Measurements from ENCODE around the gene RRAS. TPM values are rescaled to one million over a fixed set of nuclear protein-coding genes. Genes with fewer than 3 reads are reported as not detected.
A peak's percentile ranks its signal among the peaks of the same experiment; 100 is the strongest.

RRAS gene
- total RNA-seq, 6 donors from 2014 or later: 81.7 to 160 (median 107) TPM

GRCh38 chr19:49651820-49652550 is 12.0 kb upstream of the RRAS start:
- peaks cover 38 to 94% (median 83%) of the 10 kb centered on the region in 4 donors for H3K36me3 ChIP-seq
- no peaks in the 10 kb centered on the region for H3K4me1 ChIP-seq
- WGBS, 2 donors: 97 to 98% methylated on average over 74 to 109 of the region's 110 CpGs
- no peaks in the 10 kb centered on the region for H3K9me3 ChIP-seq
- ATAC-seq (ENCODE audit: low FRiP score in 2 of 2) (no peak), DNase-seq (peak in 1 of 2 donors; percentile 84)
- H3K27me3 ChIP-seq: no peaks in the 10 kb centered on the region
- H3K27ac ChIP-seq: no peak overlapping the region
- no peak overlapping the region for H3K4me3 ChIP-seq
- TF ChIP-seq POLR2AphosphoS5 (IDR thresholded peaks at IDR 0.05) (no peak), POLR2A (IDR thresholded peaks at IDR 0.05) (no peak), CTCF (IDR thresholded peaks at IDR 0.05) (no peak), EP300 (IDR thresholded peaks at IDR 0.05) (no peak)

- H3K4me1 ChIP-seq: no peaks in the 10 kb centered on the region
- no peak overlapping the region for H3K27ac ChIP-seq
- peaks cover 36 to 94% (median 83%) of the 10 kb centered on the region in 4 donors for H3K36me3 ChIP-seq
- ATAC-seq (ENCODE audit: low FRiP score in 2 of 2): no peak
- TF ChIP-seq POLR2AphosphoS5 (IDR thresholded peaks at IDR 0.05) (no peak), CTCF (IDR thresholded peaks at IDR 0.05) (no peak), EP300 (IDR thresholded peaks at IDR 0.05) (no peak), POLR2A (IDR thresholded peaks at IDR 0.05) (no peak)
- no peak overlapping the region for H3K4me3 ChIP-seq
- 91 to 94% methylated on average over 42 to 60 of the region's 72 CpGs for WGBS, 2 donors
- DNase-seq: peak in 1 of 2 donors; percentile 81
- H3K27me3 ChIP-seq: no peaks in the 10 kb centered on the region
- no peaks in the 10 kb centered on the region for H3K9me3 ChIP-seq
These were observed 11.3 kb upstream of the RRAS start for GRCh38 chr19:49651029-49651819.

GRCh38 chr19:49646586-49646985 is 6.6 kb upstream of the RRAS start:
- ATAC-seq (ENCODE audit: low FRiP score in 2 of 2) (no peak), DNase-seq (no peak)
- WGBS, 2 donors: 95 to 98% methylated on average over 15 of the region's 17 CpGs
- no peak for TF ChIP-seq EP300 (IDR thresholded peaks at IDR 0.05)
- no peak for TF ChIP-seq POLR2AphosphoS5 (IDR thresholded peaks at IDR 0.05)
- TF ChIP-seq CTCF (IDR thresholded peaks at IDR 0.05): no peak
- no peak for TF ChIP-seq POLR2A (IDR thresholded peaks at IDR 0.05)
- Histone ChIP-seq H3K36me3 (peaks cover 9 to 66% (median 48%) of the 10 kb centered on the region in 4 donors), H3K4me1 (peaks cover 15 to 35% (median 21%) of the 10 kb centered on the region in 4 donors), H3K27me3 (no peaks in the 10 kb centered on the region), H3K27ac (no peak overlapping the region), H3K9me3 (no peaks in the 10 kb centered on the region), H3K4me3 (no peak overlapping the region)

- H3K4me1 ChIP-seq: peaks cover 16 to 41% (median 26%) of the 10 kb centered on the region in 4 donors
- H3K27me3 ChIP-seq: no peaks in the 10 kb centered on the region
- H3K9me3 ChIP-seq: no peaks in the 10 kb centered on the region
- no peak overlapping the region for H3K4me3 ChIP-seq
- 94% methylated on average over 6 to 13 of the region's 13 CpGs for WGBS, 2 donors
- H3K27ac ChIP-seq: no peak overlapping the region
- H3K36me3 ChIP-seq: peaks cover 9 to 60% (median 42%) of the 10 kb centered on the region in 4 donors
- no peak for TF ChIP-seq EP300 (IDR thresholded peaks at IDR 0.05)
- DNase-seq: no peak
- no peak for ATAC-seq (ENCODE audit: low FRiP score in 2 of 2)
These were observed 6.1 kb upstream of the RRAS start for GRCh38 chr19:49645995-49646394.

- ATAC-seq (ENCODE audit: low FRiP score in 2 of 2) (no peak), DNase-seq (no peak)
- no peak overlapping the region for H3K4me3 ChIP-seq
- H3K27ac ChIP-seq: no peak overlapping the region
- WGBS, 2 donors: 90 to 92% methylated on average over 11 of the region's 11 CpGs
- TF ChIP-seq POLR2A (IDR thresholded peaks at IDR 0.05) (no peak), CTCF (IDR thresholded peaks at IDR 0.05) (no peak), EP300 (IDR thresholded peaks at IDR 0.05) (no peak), POLR2AphosphoS5 (IDR thresholded peaks at IDR 0.05) (no peak)
- peaks cover 16 to 45% (median 27%) of the 10 kb centered on the region in 4 donors for H3K4me1 ChIP-seq
- peaks cover 9 to 56% (median 40%) of the 10 kb centered on the region in 4 donors for H3K36me3 ChIP-seq
- H3K9me3 ChIP-seq: no peaks in the 10 kb centered on the region
- H3K27me3 ChIP-seq: no peaks in the 10 kb centered on the region
These were observed 5.6 kb upstream of the RRAS start for GRCh38 chr19:49645592-49645991.

All from upper lobe of left lung (tissue), 6 donors.